GM12865 (cell line): ENCODE results near the gene FKBP5.

ENCODE experiments used
- DNase-seq: peaks from one replicate; pipeline ENCODE4 v3.0.0; 2010; ENCODE audit warnings: low read depth
- H3K4me3 ChIP-seq: 2 replicates; pipeline ENCODE4 v1.5.1; 2011; ENCODE audit warnings: mild to moderate bottlenecking, low read depth, low read length, control low read depth
- TF ChIP-seq, protein P1 (sequence below): IDR thresholded peaks from 2 replicates; pipeline ENCODE4 v1.5.1; 2011; ENCODE audit warnings: low read length, control low read depth, low read depth, inconsistent platforms; ENCODE audit not compliant: insufficient read depth; ENCODE audit errors: missing control alignments

FKBP5 gene

DNA sequence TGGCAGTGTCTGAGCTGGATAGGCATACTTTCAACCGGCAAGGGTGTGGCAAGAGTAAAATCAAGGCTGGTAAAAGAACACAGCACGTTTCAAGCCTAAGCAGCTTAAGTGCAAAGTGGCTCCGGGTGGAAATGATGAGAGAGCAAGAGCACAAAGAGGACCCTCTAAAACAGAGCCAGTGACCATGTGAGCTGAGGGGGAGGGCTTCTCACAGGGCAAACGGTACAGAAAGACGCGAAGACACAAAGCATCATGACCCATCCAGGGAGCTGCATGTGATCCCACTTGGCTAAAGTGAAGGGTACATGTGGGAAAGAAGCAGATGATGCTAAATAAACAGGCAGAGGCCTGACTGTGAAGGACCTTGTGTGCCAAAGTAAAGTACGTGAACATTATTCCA is 25.7 kb downstream of the FKBP5 start:
- TF ChIP-seq, protein P1, sequence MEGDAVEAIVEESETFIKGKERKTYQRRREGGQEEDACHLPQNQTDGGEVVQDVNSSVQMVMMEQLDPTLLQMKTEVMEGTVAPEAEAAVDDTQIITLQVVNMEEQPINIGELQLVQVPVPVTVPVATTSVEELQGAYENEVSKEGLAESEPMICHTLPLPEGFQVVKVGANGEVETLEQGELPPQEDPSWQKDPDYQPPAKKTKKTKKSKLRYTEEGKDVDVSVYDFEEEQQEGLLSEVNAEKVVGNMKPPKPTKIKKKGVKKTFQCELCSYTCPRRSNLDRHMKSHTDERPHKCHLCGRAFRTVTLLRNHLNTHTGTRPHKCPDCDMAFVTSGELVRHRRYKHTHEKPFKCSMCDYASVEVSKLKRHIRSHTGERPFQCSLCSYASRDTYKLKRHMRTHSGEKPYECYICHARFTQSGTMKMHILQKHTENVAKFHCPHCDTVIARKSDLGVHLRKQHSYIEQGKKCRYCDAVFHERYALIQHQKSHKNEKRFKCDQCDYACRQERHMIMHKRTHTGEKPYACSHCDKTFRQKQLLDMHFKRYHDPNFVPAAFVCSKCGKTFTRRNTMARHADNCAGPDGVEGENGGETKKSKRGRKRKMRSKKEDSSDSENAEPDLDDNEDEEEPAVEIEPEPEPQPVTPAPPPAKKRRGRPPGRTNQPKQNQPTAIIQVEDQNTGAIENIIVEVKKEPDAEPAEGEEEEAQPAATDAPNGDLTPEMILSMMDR, result no peak
- no peak for DNase-seq
- H3K4me3 ChIP-seq, result no peak overlapping the region

- no peak overlapping the region for H3K4me3 ChIP-seq
- TF ChIP-seq, protein P1, result no peak
- no peak for DNase-seq
Observed at GRCh38 chr6:35654883-35655282, 33.8 kb downstream of the FKBP5 start.

DNA sequence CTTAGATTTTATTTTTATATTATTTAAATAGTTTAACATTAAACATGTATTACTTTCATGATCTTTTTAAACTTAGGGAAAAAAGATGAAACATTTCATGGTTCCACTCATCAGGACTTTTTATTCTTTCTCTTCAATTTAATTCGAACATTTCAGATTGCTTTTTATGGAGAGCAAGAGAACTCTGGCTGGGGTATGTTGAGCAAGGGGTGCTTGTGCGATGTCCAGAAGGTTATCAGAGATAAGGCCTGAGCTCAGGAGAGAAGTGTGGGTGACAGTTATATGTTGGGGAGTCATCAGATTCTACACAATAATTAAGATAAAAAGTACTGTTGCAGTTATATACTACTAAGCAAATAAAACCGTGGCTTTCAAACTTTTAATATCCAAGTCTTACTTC is 37.5 kb downstream of the FKBP5 start:
- H3K4me3 ChIP-seq, result no peak overlapping the region
- TF ChIP-seq, protein P1, result no peak
- no peak for DNase-seq

DNA sequence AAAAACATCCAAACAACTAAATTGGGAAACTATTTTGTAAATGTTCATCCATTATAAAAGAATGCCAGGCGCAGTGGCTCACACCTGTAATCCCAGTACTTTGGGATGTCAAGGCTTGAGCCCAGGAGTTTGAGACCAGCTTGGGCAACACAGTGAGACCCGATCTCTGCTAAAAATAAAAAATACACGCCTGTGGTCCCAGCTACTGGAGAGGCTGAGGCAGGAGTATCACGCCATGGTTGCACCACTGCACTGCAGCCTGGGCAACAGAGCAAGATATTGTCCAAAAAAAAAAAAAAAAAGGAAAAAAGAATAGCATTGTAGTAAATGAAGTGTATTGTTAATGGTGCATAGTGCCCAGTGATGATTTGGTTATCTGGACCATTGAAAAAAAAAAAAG is 38.7 kb downstream of the FKBP5 start:
- no peak for DNase-seq
- no peak overlapping the region for H3K4me3 ChIP-seq
- TF ChIP-seq, protein P1, result no peak

DNA sequence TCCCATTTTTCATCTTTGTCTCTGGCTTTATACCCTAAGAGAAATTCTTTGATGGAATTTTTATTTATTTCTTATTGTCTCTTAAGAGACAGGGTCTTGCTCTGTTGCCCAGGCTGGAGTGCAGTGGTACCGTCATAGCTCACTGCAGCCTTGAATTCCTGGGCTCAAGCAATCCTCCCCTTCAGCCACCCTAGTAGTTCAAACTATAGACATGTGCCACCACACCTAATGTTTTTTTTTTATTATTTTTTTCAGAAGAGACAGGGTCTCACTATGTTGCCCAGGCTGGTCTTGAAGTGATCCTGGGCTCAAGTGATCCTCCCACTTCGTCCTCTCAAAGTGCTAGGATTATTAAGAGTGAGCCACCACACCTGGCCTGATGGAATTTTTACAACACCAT is 40.5 kb downstream of the FKBP5 start:
- TF ChIP-seq, protein P1, result no peak
- H3K4me3 ChIP-seq, result no peak overlapping the region
- no peak for DNase-seq

DNA sequence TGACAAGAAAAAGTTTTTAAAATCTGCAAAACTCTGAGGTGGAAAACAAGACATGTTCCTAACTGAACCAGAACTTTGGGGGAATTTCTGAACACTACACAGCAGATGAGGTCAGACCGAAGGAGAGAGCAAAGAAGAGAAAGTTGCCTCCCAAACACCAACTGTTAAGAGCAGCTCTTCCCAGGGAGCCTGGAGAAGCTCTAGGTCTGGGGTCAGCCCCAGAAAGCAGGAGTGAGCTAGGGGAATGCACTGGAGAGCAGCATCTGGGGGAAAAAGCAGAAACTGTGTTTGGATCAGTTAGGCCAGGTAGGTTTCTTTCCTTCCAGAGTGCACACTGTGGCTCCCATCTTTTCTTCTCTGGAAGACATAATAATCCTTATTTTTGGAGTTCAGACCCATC is 41.3 kb downstream of the FKBP5 start:
- TF ChIP-seq, protein P1, result no peak
- DNase-seq, result no peak
- H3K4me3 ChIP-seq, result no peak overlapping the region

DNA sequence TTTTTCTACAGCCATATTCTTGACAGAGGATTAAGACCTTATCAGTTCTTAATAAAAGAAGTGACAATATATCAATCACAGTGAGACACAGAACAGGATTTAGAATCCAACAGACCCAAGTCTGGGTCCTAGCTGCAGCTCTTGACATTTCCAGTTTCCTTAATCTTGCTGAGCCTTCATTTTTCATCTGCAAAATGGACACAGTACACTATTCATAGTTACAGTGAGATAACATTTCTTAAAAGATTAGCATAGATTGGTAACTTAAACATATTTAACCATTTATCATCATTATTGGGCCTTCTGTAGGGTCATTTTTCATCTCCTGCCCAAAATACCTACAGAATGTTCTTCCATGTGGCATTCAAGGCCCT is 45.6 kb downstream of the FKBP5 start:
- no peak overlapping the region for H3K4me3 ChIP-seq
- TF ChIP-seq, protein P1, result no peak
- DNase-seq, result no peak
